NOMO-1 treated with dmso at 0.1 percent for 144 hours (cell line): ENCODE results near the gene NKAIN2.

ENCODE experiments used
- DNase-seq: peaks from one replicate; lab custom pipeline; 2025; ENCODE audit not compliant: unreplicated experiment; lab: John Stamatoyannopoulos, UW

The NKAIN2 gene

GRCh38 chr6:124793398-124793797 lies 989.7 kb downstream of the NKAIN2 start:
- no peak for DNase-seq

DNA sequence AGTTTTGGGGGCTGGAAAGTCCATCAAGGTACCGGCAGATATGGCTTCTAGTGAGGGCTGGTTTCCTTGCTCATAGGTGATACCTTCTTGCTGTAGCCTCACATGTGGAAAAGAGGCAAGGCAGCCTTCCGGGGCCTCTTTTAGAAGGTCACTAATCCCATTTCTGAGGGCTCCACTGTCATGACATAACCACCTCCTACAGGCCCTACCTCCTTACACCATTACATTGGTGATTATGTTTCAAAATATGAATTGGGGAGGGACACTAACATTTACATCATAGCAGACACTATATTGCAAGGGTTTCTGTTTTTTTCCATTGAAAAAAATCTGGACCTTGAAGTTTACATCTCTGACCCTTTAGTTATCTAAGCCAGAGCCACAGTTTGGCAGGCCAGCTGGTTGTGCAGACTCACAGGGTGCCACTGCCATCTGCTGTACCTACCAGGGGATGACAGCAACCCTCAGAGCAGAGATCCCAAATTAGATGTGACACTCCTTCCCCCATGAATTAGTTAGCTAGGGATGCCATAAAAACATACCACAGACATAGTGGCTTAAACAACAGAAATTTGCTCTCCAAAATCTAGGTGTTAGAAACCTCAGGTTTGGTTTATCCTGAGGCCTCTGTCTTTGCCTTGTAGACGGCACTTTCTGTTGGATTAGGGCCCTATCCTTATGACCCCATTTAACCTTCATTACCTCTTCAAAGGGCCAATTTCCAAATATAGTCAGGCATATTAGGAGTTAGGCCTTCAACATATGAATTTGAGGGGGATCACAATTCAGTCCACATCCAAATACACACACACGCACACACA lies 992.2 kb downstream of the NKAIN2 start:
- no peak for DNase-seq

- DNase-seq = no peak
Measured at GRCh38 chr6:124796464-124796970, 992.9 kb downstream of the NKAIN2 start.

GRCh38 chr6:124797224-124797623 lies 993.6 kb downstream of the NKAIN2 start:
- no peak for DNase-seq

- DNase-seq = no peak
Measured at GRCh38 chr6:124798942-124799496, 995.4 kb downstream of the NKAIN2 start.

- no peak for DNase-seq
Measured at GRCh38 chr6:124799638-124800037, 996.0 kb downstream of the NKAIN2 start.

- no peak for DNase-seq
Measured at GRCh38 chr6:124800222-124800621, 996.6 kb downstream of the NKAIN2 start.

DNA sequence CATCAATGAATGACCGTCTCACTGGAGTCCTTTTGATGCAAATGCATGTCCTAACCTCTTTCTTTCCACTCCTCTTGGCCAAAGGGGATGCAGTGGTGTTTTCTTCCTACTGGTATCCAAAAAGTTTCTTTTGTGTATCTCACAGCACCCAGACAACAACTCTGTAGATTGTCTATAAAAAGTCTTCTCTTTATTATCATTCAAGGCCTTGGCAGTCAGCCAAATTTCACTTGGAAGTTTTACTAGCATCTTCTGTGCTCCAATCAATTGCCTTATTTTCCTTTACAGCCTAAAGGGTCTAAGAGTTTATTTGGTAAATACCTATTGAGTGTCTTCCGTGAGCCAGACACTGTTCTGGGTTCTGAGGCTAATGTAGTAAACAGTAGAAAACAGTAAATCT lies 1008.4 kb downstream of the NKAIN2 start:
- no peak for DNase-seq

DNA sequence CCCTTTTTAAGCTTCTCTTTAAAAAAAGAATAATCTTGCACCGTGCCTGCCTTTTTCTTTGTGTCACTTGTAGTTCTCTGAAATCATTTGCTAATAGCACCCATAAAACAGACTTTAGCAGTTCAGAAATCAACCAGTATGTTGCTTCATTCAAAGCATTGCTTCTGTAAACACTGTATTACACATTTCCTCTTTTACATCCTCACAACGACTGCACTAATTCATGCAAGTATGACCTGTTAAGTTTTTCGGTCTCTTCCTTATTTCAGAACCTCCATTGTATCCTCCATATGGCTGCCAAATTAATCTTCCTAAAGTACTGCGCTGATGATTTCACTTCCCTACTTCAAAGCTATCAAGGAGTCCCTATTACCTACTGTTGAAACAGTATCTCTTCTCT lies 1015.7 kb downstream of the NKAIN2 start:
- DNase-seq = peak; percentile 60

GRCh38 chr6:124822204-124822613 lies 1018.5 kb downstream of the NKAIN2 start:
- DNase-seq = no peak

- DNase-seq = no peak
Measured at GRCh38 chr6:124822721-124823120, 1019.1 kb downstream of the NKAIN2 start.

GRCh38 chr6:124823240-124824111 lies 1019.8 kb downstream of the NKAIN2 start:
- DNase-seq = no peak

DNA sequence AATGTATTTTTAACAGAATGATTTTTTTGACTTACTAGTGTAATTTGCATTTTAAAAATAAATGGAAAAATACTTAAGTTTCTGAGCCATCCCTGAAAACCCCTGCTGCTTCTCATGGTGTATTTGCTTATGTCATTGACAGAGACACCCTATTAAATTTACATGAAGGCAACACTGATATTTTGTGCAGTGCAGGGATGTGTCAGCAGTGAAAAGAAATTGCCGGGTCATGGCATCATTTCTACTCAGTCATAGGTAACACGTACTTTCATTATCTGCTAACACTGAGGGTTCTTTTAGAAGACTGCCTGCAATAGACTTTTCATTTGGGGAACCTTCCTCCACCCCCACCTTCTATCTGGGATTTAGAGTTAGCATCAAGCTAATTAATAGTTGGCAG lies 1021.9 kb downstream of the NKAIN2 start:
- DNase-seq = no peak

- DNase-seq = no peak
Measured at GRCh38 chr6:124829822-124830221, 1026.2 kb downstream of the NKAIN2 start.

DNA sequence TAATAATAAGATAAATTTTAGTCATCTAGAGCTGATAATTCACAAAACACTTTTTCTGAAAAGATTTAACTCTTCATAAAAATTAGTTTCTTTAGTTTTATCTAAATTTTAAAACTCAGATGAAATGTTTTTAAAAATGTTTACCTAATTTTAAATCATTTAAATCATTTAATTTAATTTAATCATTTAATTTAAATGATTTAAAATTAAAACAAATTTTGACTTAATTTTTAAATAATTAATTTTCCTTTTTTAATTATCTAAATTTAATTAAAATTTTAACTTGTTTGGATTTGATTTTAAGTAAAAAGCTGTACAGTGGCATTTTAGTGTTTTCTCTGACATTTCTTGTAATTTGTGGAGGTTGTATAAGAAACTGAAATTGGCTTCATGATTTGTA lies 1026.8 kb downstream of the NKAIN2 start:
- no peak for DNase-seq

DNA sequence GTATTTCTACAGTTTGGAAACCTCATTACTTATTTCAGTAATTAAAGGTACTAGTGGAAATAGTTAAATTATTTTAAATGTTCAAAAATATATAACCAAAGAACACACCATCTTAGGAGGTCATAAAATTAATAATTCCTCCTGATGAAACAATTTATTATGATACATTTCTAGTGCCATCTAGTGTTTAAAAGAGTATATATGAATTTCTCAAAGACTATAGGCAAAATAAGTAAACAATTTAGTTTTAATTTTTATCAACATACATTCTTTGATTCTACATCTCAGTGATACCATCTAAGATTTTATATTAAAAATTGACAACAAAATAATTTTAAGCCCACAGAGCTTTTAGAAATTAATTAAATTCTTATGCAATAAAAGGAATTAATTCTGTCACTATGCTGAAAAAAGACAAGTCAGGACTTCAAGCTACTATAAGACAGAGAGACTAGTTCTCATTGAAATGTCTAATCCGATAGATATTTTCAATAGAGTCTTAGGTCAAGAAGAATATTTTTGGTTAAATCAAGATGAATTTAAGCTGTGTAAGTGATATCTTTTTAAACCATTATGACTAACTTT lies 1050.8 kb downstream of the NKAIN2 start:
- DNase-seq = no peak

- DNase-seq = no peak
Measured at GRCh38 chr6:124857746-124858145, 1054.1 kb downstream of the NKAIN2 start.

GRCh38 chr6:124858564-124858963 lies 1054.9 kb downstream of the NKAIN2 start:
- no peak for DNase-seq

GRCh38 chr6:124859366-124859765 lies 1055.7 kb downstream of the NKAIN2 start:
- DNase-seq = no peak

DNA sequence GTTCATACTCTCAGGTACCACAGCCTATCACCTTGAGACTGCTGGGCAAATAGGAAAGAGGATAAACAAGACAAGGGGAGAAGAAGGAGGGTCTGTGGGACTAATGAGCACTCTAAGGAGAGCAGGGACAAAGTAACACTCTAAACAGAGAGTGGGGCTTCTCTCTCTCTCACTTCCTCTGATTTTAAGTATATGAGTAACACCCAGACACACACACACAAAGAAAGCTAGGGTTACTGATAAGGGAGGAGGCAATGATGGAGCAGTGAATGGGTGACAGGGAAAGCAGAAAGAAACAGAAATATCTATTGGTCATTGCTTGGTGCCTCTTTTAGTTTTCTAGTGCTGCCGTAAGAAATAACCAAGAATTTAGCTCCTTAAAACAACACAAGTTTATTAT lies 1062.4 kb downstream of the NKAIN2 start:
- DNase-seq = no peak

GRCh38 chr6:124867121-124867520 lies 1063.5 kb downstream of the NKAIN2 start:
- no peak for DNase-seq
